Upper lobe of left lung (tissue), 4 donors: ENCODE results near the gene C6orf62.

Experiments used
- EP300 ChIP-seq, 4 donors: sonication (generic); formaldehyde crosslinking; IDR thresholded peaks; one replicate each; pipeline ENCODE4 v1.5.1; 2017; ENCODE audit warnings: antibody characterized with exemption in 4 of 4, control low read depth in 2 of 4
- POLR2A ChIP-seq, 4 donors: fragments of 450-650 bp; IDR thresholded peaks; one replicate each; pipeline ENCODE4 v1.5.1; 2016 to 2017; ENCODE audit warnings: antibody characterized with exemption in 4 of 4, mild to moderate bottlenecking in 2 of 4
- TF ChIP-seq, protein P1 (sequence below), 6 experiments: fragments of 450-650 bp in 4 of 6; fragments of 200-600 bp in 2 of 6; sonication (generic) in 2 of 6; IDR thresholded peaks; one replicate each; pipeline ENCODE4 v1.5.1; 2016 to 2019; ENCODE audit warnings: antibody characterized with exemption in 6 of 6

GRCh38 chr6:24659561-24659960, 59.4 kb downstream of the C6orf62 start:
- no peak for TF ChIP-seq POLR2A (IDR thresholded peaks at IDR 0.05)
- no peak for TF ChIP-seq EP300 (IDR thresholded peaks at IDR 0.05)
- TF ChIP-seq, protein P1, sequence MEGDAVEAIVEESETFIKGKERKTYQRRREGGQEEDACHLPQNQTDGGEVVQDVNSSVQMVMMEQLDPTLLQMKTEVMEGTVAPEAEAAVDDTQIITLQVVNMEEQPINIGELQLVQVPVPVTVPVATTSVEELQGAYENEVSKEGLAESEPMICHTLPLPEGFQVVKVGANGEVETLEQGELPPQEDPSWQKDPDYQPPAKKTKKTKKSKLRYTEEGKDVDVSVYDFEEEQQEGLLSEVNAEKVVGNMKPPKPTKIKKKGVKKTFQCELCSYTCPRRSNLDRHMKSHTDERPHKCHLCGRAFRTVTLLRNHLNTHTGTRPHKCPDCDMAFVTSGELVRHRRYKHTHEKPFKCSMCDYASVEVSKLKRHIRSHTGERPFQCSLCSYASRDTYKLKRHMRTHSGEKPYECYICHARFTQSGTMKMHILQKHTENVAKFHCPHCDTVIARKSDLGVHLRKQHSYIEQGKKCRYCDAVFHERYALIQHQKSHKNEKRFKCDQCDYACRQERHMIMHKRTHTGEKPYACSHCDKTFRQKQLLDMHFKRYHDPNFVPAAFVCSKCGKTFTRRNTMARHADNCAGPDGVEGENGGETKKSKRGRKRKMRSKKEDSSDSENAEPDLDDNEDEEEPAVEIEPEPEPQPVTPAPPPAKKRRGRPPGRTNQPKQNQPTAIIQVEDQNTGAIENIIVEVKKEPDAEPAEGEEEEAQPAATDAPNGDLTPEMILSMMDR (IDR thresholded peaks at IDR 0.05), result no peak
